HEK293 (cell line): ENCODE data around the gene HEPHL1.

Source experiments
- CTCF ChIA-PET: fragments of 350-600 bp; formaldehyde crosslinking; extraction: SDS; loops from one replicate; lab custom pipeline; 2021; ENCODE audit warnings: antibody characterized with exemption; lab: Yijun Ruan, JAX
- POLR2A ChIA-PET: fragments of 300-600 bp; formaldehyde crosslinking; extraction: SDS; loops from one replicate; lab custom pipeline; 2020; ENCODE audit warnings: antibody characterized with exemption, inconsistent platforms; lab: Yijun Ruan, JAX
- H3K27ac ChIP-seq: fragments of 200-500 bp; sonication (Bioruptor generic); 2 replicates; pipeline ENCODE4 v1.5.1; 2014; ENCODE audit warnings: low read depth, low read length, control low read depth, inconsistent platforms; ENCODE audit errors: extremely low read depth
- H3K36me3 ChIP-seq, 2 experiments: fragments of 200-500 bp in 1 of 2; sonication (Bioruptor generic) in 1 of 2; 1 replicate in 1 of 2; 2 replicates in 1 of 2; pipeline ENCODE4 v1.5.1; 2014 to 2017; ENCODE audit warnings: inconsistent platforms in 2 of 2, low read length in 2 of 2; ENCODE audit not compliant: control insufficient read depth in 2 of 2, insufficient read depth in 1 of 2
- H3K4me1 ChIP-seq: fragments of 200-500 bp; sonication (Bioruptor generic); 2 replicates; pipeline ENCODE4 v1.5.1; 2014; ENCODE audit warnings: mild to moderate bottlenecking, low read length, inconsistent platforms; ENCODE audit not compliant: control insufficient read depth, insufficient read depth
- H3K4me3 ChIP-seq: 2 replicates; pipeline ENCODE4 v1.5.1; 2011; ENCODE audit warnings: low read depth, mild to moderate bottlenecking, control low read depth, low read length, moderate library complexity
- H3K9me3 ChIP-seq: fragments of 200-500 bp; sonication (Bioruptor generic); 2 replicates; pipeline ENCODE4 v1.5.1; 2014; ENCODE audit warnings: low read depth, low read length, inconsistent platforms; ENCODE audit not compliant: control insufficient read depth, insufficient read depth
- ATF2 ChIP-seq: fragments of 450-650 bp; formaldehyde crosslinking; IDR thresholded peaks from 2 replicates; pipeline ENCODE4 v1.5.1; 2016; ENCODE audit warnings: missing biosample characterization, missing genetic modification characterization, low read depth
- FEZF1 ChIP-seq: fragments of 450-650 bp; formaldehyde crosslinking; IDR thresholded peaks from 2 replicates; pipeline ENCODE4 v1.5.1; 2016; ENCODE audit warnings: missing biosample characterization, missing genetic modification characterization
- KLF7 ChIP-seq: fragments of 450-650 bp; formaldehyde crosslinking; IDR thresholded peaks from 2 replicates; pipeline ENCODE4 v1.5.1; 2016; ENCODE audit warnings: missing biosample characterization, missing genetic modification characterization, borderline replicate concordance
- SCRT1 ChIP-seq: fragments of 450-650 bp; formaldehyde crosslinking; IDR thresholded peaks from 2 replicates; pipeline ENCODE4 v1.5.1; 2016; ENCODE audit warnings: missing biosample characterization, missing genetic modification characterization, borderline replicate concordance
- TCF7L2 ChIP-seq: IDR thresholded peaks from 2 replicates; pipeline ENCODE4 v1.6.1; 2011; ENCODE audit warnings: low read depth, mild to moderate bottlenecking, inconsistent platforms, low read length, moderate library complexity, borderline replicate concordance
- TSHZ1 ChIP-seq: fragments of 450-650 bp; formaldehyde crosslinking; IDR thresholded peaks from 2 replicates; pipeline ENCODE4 v1.5.1; 2016; ENCODE audit warnings: missing biosample characterization, missing genetic modification characterization, borderline replicate concordance
- ZBTB21 ChIP-seq: fragments of 450-650 bp; formaldehyde crosslinking; IDR thresholded peaks from 2 replicates; pipeline ENCODE4 v1.5.1; 2017; ENCODE audit warnings: missing biosample characterization, missing genetic modification characterization
- ZBTB26 ChIP-seq: fragments of 450-650 bp; formaldehyde crosslinking; optimal IDR thresholded peaks from 2 replicates; pipeline ENCODE3; 2016; ENCODE audit warnings: missing biosample characterization, mild to moderate bottlenecking, missing genetic modification characterization
- ZEB2 ChIP-seq: fragments of 450-650 bp; formaldehyde crosslinking; IDR thresholded peaks from 2 replicates; pipeline ENCODE4 v1.5.1; 2016; ENCODE audit warnings: missing biosample characterization, missing genetic modification characterization
- ZFP69B ChIP-seq: fragments of 450-650 bp; formaldehyde crosslinking; IDR thresholded peaks from 2 replicates; pipeline ENCODE4 v1.5.1; 2016; ENCODE audit warnings: missing biosample characterization, missing genetic modification characterization
- ZNF138 ChIP-seq: fragments of 450-650 bp; formaldehyde crosslinking; IDR thresholded peaks from 2 replicates; pipeline ENCODE4 v1.5.1; 2016; ENCODE audit warnings: missing biosample characterization, missing genetic modification characterization, borderline replicate concordance
- ZNF146 ChIP-seq: fragments of 450-650 bp; formaldehyde crosslinking; IDR thresholded peaks from 2 replicates; pipeline ENCODE4 v1.5.1; 2016; ENCODE audit warnings: missing biosample characterization, missing genetic modification characterization
- ZNF155 ChIP-seq: fragments of 450-650 bp; formaldehyde crosslinking; IDR thresholded peaks from 2 replicates; pipeline ENCODE4 v1.5.1; 2016; ENCODE audit warnings: missing biosample characterization, missing genetic modification characterization
- ZNF221 ChIP-seq: fragments of 450-650 bp; formaldehyde crosslinking; IDR thresholded peaks from 2 replicates; pipeline ENCODE4 v1.5.1; 2017; ENCODE audit warnings: missing biosample characterization, missing genetic modification characterization, borderline replicate concordance
- ZNF292 ChIP-seq: fragments of 450-650 bp; formaldehyde crosslinking; IDR thresholded peaks from 2 replicates; pipeline ENCODE4 v1.5.1; 2016; ENCODE audit warnings: low read depth, missing biosample characterization, missing genetic modification characterization, borderline replicate concordance
- ZNF302 ChIP-seq: fragments of 450-650 bp; formaldehyde crosslinking; IDR thresholded peaks from 2 replicates; pipeline ENCODE4 v1.5.1; 2016; ENCODE audit warnings: missing biosample characterization, missing genetic modification characterization, low read depth
- ZNF530 ChIP-seq: fragments of 450-650 bp; formaldehyde crosslinking; IDR thresholded peaks from 2 replicates; pipeline ENCODE4 v1.5.1; 2016; ENCODE audit warnings: low read depth, missing biosample characterization, missing genetic modification characterization
- ZNF544 ChIP-seq: fragments of 450-650 bp; formaldehyde crosslinking; IDR thresholded peaks from 2 replicates; pipeline ENCODE4 v1.5.0; 2017; ENCODE audit warnings: missing biosample characterization, missing genetic modification characterization
- ZNF560 ChIP-seq: fragments of 450-650 bp; formaldehyde crosslinking; IDR thresholded peaks from 2 replicates; pipeline ENCODE4 v1.5.1; 2017; ENCODE audit warnings: missing biosample characterization, missing genetic modification characterization, borderline replicate concordance
- ZNF580 ChIP-seq: fragments of 450-650 bp; formaldehyde crosslinking; IDR thresholded peaks from 2 replicates; pipeline ENCODE4 v1.5.1; 2016; ENCODE audit warnings: missing biosample characterization, missing genetic modification characterization
- ZNF596 ChIP-seq: fragments of 450-650 bp; IDR thresholded peaks from 2 replicates; pipeline ENCODE4 v1.5.0; 2018; ENCODE audit warnings: missing biosample characterization, mild to moderate bottlenecking, missing genetic modification characterization, moderate library complexity
- ZNF664 ChIP-seq: fragments of 450-650 bp; formaldehyde crosslinking; IDR thresholded peaks from 2 replicates; pipeline ENCODE4 v1.5.1; 2016; ENCODE audit warnings: missing biosample characterization, missing genetic modification characterization
- ZNF768 ChIP-seq: fragments of 450-650 bp; formaldehyde crosslinking; IDR thresholded peaks from 2 replicates; pipeline ENCODE4 v1.5.1; 2018; ENCODE audit warnings: missing biosample characterization, mild to moderate bottlenecking, missing genetic modification characterization
- ZNF777 ChIP-seq: fragments of 450-650 bp; formaldehyde crosslinking; IDR thresholded peaks from 2 replicates; pipeline ENCODE4 v1.5.1; 2017; ENCODE audit warnings: missing biosample characterization, missing genetic modification characterization, borderline replicate concordance
- ZNF792 ChIP-seq: fragments of 450-650 bp; formaldehyde crosslinking; IDR thresholded peaks from 2 replicates; pipeline ENCODE4 v1.5.1; 2016; ENCODE audit warnings: missing biosample characterization, missing genetic modification characterization

Gene HEPHL1

GRCh38 chr11:94145916-94146315 is 124.8 kb downstream of the HEPHL1 start (continued):
- TF ChIP-seq ATF2 (no peak), ZNF221 (tag by site-specific recombination) (no peak)
- TF ChIP-seq, all 188 proteins: peak for 0

- H3K4me1 ChIP-seq = peaks cover 22% of the 10 kb centered on the region
- no peak overlapping the region for H3K27ac ChIP-seq
- CTCF ChIA-PET = no interaction called here
- no peak for TF ChIP-seq KLF7 (tag by site-specific recombination)
- TF ChIP-seq FEZF1 (tag by site-specific recombination) = peak; percentile 73
- TF ChIP-seq ZNF664 (tag by site-specific recombination) = peak; percentile 46; the same call in 1 of the 2 replicates
- TF ChIP-seq ZEB2 (tag by site-specific recombination) = 0 out of 2 replicates have a peak, but pooled peaks have one; percentile 32
- no peaks in the 10 kb centered on the region for H3K9me3 ChIP-seq
- POLR2A ChIA-PET = no interaction called here
- H3K36me3 ChIP-seq = no peaks in the 10 kb centered on the region
- no peak overlapping the region for H3K4me3 ChIP-seq
Measured at GRCh38 chr11:94147433-94147845, 126.3 kb downstream of the HEPHL1 start.

GRCh38 chr11:94148189-94148588 is 127.0 kb downstream of the HEPHL1 start:
- peaks cover 29% of the 10 kb centered on the region for H3K4me1 ChIP-seq
- no peak overlapping the region for H3K4me3 ChIP-seq
- H3K36me3 ChIP-seq = no peaks in the 10 kb centered on the region
- CTCF ChIA-PET = interaction anchor here (1.5 kb wide), 1 partner anchor 35 kb away, joined by 3 read pairs; no protein-coding TSS in a partner anchor
- H3K27ac ChIP-seq = no peak overlapping the region
- POLR2A ChIA-PET = no interaction called here
- H3K9me3 ChIP-seq = no peaks in the 10 kb centered on the region
- no peak for TF ChIP-seq ZNF302 (tag by site-specific recombination)
- TF ChIP-seq FEZF1 (tag by site-specific recombination) = no peak
- no peak for TF ChIP-seq ZNF777 (tag by site-specific recombination)
- TF ChIP-seq ZNF146 = no peak
- no peak for TF ChIP-seq SCRT1
- TF ChIP-seq ZBTB26 (tag by site-specific recombination) = no peak
- no peak for TF ChIP-seq ZNF580
- TF ChIP-seq ZNF768 = no peak
- TF ChIP-seq ZNF155 (tag by site-specific recombination) = no peak
- no peak for TF ChIP-seq ZNF292 (tag by site-specific recombination)
- TF ChIP-seq ZNF544 = no peak
- no peak for TF ChIP-seq ZNF530
- no peak for TF ChIP-seq TCF7L2
- TF ChIP-seq ZNF596 (tag by site-specific recombination) = no peak
- no peak for TF ChIP-seq ZNF560
- TF ChIP-seq ZNF138 (tag by site-specific recombination) = no peak
- no peak for TF ChIP-seq ZBTB21 (tag by site-specific recombination)
- TF ChIP-seq ZNF792 (tag by site-specific recombination) = no peak
- TF ChIP-seq TSHZ1 (tag by site-specific recombination) = no peak
- no peak for TF ChIP-seq ZFP69B
- TF ChIP-seq, all 188 proteins: peak for 0
